ENCODE measurements around the gene FAM131C.

- no peak for TF ChIP-seq CTCF (IDR thresholded peaks at IDR 0.05)
- TF ChIP-seq POLR2AphosphoS5 (IDR thresholded peaks at IDR 0.05) = no peak
Observed at GRCh38 chr1:16115468-16115983, 42.1 kb upstream of the FAM131C start.

Measured in prostate gland (tissue), 2 donors.